Body of pancreas (tissue), 4 donors: ENCODE data around the gene TFCP2L1. TPM values are rescaled to one million over a fixed set of nuclear protein-coding genes. Genes with fewer than 3 reads are reported as not detected.

Experiments
- ATAC-seq: fragments of 150-250 bp; one replicate; pipeline ENCODE4 v1.9.1; 2016
- DNase-seq, 4 donors: peaks; one replicate each; pipeline ENCODE4 v3.0.0-alpha.2; 2019
- H3K27ac ChIP-seq, 4 donors: fragments of 200-600 bp; sonication (generic); 1 replicate in 3 of 4; 2 replicates in 1 of 4; pipeline versions ENCODE4 v1.5.1 to v1.6.1; 2016 to 2019; ENCODE audit warnings: mild to moderate bottlenecking in 1 of 4, mixed read lengths in 1 of 4, moderate library complexity in 1 of 4
- H3K27me3 ChIP-seq, 2 donors: fragments of 200-600 bp; sonication (generic); one replicate each; pipeline ENCODE4 v1.6.0; 2016; ENCODE audit warnings: mild to moderate bottlenecking in 1 of 2
- H3K36me3 ChIP-seq, 2 donors: fragments of 200-600 bp; sonication (generic); replicated peaks in 1 of 2; 2 replicates each; pipeline ENCODE4 v1.5.1; 2016; ENCODE audit warnings: low read depth in 2 of 2; ENCODE audit not compliant: insufficient read depth in 1 of 2
- H3K4me1 ChIP-seq: fragments of 200-600 bp; sonication (generic); one replicate; pipeline ENCODE4 v1.6.0; 2016
- H3K4me3 ChIP-seq, 2 donors: fragments of 200-600 bp; sonication (generic); 1 replicate in 1 of 2; 2 replicates in 1 of 2; pipeline ENCODE4 v1.5.1; 2016 to 2019
- H3K9me3 ChIP-seq, 3 donors: fragments of 200-600 bp; sonication (generic); 1 replicate in 2 of 3; 2 replicates in 1 of 3; pipeline ENCODE4 v1.5.1; 2016
- POLR2A ChIP-seq, 3 donors: fragments of 450-650 bp; IDR thresholded peaks; one replicate each; pipeline ENCODE4 v1.6.1; 2016; ENCODE audit warnings: antibody characterized with exemption in 3 of 3, mild to moderate bottlenecking in 2 of 3
- WGBS, 2 donors: methylation state at CpG; one replicate each; pipeline ENCODE4 v1.1.5; 2017; 5-methylcytosine and 5-hydroxymethylcytosine counted together
- intact Hi-C: fragments of 100-400 bp; cut with DNase I; formaldehyde crosslinking; loops from one replicate; pipeline ENCODE4 v1.15.1; 2023
- total RNA-seq, 2 donors: library from RNA; depleted of rRNA; stranded (reverse); fragments of >200 nt; gene quantifications; one replicate each; pipeline ENCODE4 v1.1.0, GENCODE V29; 2016
- TF ChIP-seq, protein P1 (sequence below), 7 experiments: fragments of 450-650 bp in 4 of 7; fragments of 200-600 bp in 3 of 7; sonication (generic) in 3 of 7; IDR thresholded peaks; one replicate each; pipeline ENCODE4 v1.5.1; 2016 to 2019; ENCODE audit warnings: antibody characterized with exemption in 7 of 7

Gene TFCP2L1
- total RNA-seq, 2 donors from 2014 or later: 4.6 to 8.3 TPM

DNA sequence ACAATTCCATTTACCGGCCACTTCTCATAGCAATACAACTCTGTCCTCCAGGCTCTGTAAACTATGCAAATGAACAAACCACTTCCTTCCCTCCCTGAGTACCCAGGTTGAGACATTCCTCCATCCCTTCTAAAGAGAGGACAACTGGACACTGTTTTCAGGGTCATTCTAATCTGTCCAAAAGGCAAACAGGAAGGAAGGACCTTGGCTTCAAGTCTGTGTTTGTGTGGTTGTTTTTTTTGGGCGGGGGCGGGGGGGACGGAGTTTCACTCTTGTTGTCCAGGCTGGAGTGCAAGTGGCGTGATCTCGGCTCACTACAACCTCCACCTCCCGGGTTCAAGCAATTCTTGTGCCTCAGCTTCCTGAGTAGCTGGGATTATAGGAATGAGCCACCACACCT is 3.3 kb downstream of the TFCP2L1 start:
- Histone ChIP-seq H3K4me3 (no peak overlapping the region), H3K36me3 (no peaks in the 10 kb centered on the region), H3K4me1 (peaks cover 46% of the 10 kb centered on the region), H3K27me3 (no peaks in the 10 kb centered on the region), H3K9me3 (no peaks in the 10 kb centered on the region), H3K27ac (no peak overlapping the region)
- no peak for TF ChIP-seq POLR2A (IDR thresholded peaks at IDR 0.05)
- TF ChIP-seq, protein P1, sequence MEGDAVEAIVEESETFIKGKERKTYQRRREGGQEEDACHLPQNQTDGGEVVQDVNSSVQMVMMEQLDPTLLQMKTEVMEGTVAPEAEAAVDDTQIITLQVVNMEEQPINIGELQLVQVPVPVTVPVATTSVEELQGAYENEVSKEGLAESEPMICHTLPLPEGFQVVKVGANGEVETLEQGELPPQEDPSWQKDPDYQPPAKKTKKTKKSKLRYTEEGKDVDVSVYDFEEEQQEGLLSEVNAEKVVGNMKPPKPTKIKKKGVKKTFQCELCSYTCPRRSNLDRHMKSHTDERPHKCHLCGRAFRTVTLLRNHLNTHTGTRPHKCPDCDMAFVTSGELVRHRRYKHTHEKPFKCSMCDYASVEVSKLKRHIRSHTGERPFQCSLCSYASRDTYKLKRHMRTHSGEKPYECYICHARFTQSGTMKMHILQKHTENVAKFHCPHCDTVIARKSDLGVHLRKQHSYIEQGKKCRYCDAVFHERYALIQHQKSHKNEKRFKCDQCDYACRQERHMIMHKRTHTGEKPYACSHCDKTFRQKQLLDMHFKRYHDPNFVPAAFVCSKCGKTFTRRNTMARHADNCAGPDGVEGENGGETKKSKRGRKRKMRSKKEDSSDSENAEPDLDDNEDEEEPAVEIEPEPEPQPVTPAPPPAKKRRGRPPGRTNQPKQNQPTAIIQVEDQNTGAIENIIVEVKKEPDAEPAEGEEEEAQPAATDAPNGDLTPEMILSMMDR (IDR thresholded peaks at IDR 0.05): no peak
- intact Hi-C loops: no loop called here
- 86 to 90% methylated on average over 5 to 7 of the region's 7 CpGs for WGBS, 2 donors
- DNase-seq: no peak
- ATAC-seq: no peak

DNA sequence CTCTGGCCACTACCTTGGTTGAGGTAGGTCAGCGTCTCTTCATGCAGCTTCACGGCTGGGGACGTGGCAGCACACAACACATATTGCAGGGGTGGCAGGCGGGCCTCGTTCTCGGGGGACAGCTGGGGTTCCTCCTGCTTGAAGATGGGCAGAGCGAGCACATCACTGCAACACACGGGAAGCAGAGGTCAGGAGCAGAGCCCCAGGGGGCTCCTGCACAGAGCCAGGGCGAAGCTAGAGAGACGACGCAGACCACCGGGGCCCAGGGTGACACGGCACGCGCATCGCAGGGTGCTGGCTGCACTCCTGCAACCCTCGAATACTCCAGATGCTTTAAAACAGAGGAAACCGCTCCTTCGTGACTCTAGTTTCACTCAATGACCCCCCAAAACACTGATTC is 3.9 kb downstream of the TFCP2L1 start:
- no peaks in the 10 kb centered on the region for H3K27me3 ChIP-seq
- intact Hi-C loops: no loop called here
- no peak for ATAC-seq
- H3K36me3 ChIP-seq: no peaks in the 10 kb centered on the region
- WGBS, 2 donors: 91 to 92% methylated on average over 19 of the region's 19 CpGs
- no peaks in the 10 kb centered on the region for H3K9me3 ChIP-seq
- H3K4me3 ChIP-seq: no peak overlapping the region
- TF ChIP-seq POLR2A (IDR thresholded peaks at IDR 0.05): no peak
- TF ChIP-seq, protein P1 (IDR thresholded peaks at IDR 0.05): no peak
- DNase-seq: no peak
- H3K27ac ChIP-seq: no peak overlapping the region
- H3K4me1 ChIP-seq: peaks cover 46% of the 10 kb centered on the region

DNA sequence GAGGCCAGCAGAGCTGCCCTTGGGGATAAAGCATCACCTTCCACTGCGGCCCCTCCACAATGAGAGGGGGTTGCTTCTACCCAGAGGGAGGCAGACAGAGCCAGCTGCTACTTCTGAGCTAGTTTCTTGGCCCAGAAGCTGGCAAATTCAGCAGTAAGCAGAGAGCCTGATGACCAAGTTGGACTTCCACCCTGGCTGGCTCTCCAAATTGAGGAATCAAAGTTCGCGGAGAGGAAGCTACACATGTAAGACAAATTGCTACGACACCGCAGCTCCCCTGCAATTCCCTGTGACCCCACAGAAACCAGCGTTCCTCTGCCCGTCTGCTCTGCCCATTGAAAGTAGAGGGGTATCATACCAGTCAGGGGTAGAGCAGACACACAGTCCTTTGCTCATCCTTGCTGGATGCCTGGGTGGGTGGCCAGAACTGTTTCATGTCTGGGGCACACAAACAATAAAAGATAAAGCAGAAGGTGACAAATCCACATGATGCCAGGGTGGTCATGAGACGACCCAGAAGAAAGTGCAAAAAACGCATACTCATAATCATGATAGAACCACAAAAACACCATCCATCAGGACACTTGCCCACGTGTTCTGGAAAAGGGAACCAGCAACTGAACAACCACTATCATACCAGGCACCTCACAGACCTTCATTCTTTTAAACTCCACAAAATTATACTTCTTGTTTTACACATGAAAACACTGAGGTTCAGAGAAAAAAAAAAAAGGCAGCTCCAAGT is 5.4 kb downstream of the TFCP2L1 start:
- no peak overlapping the region for H3K27ac ChIP-seq
- intact Hi-C loops: no loop called here
- H3K27me3 ChIP-seq: no peaks in the 10 kb centered on the region
- ATAC-seq: no peak
- TF ChIP-seq, protein P1 (IDR thresholded peaks at IDR 0.05): no peak
- no peak for TF ChIP-seq POLR2A (IDR thresholded peaks at IDR 0.05)
- H3K4me1 ChIP-seq: peaks cover 35% of the 10 kb centered on the region
- H3K9me3 ChIP-seq: no peaks in the 10 kb centered on the region
- H3K4me3 ChIP-seq: no peak overlapping the region
- no peak for DNase-seq
- H3K36me3 ChIP-seq: no peaks in the 10 kb centered on the region
- WGBS, 2 donors: 88 to 91% methylated on average over 6 to 10 of the region's 10 CpGs

DNA sequence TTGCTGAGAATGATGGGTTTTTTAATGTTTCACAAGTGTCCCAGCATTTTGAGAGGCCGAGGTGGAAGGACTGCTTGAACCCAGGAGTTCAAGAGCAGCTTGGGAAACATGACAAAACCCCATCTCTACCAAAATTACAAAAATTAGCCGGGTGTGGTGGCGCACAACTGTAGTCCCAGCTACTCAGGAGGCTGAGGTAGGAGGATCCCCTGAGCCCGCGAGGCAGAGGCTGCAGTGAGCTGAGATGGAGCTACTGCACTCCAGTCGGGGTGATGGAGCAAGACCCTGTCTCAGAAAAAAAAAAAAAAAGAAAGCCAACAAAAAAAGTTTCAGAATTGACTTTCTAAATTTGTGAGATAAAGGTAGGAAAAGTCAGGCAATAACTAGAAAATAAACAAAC is 8.7 kb downstream of the TFCP2L1 start:
- intact Hi-C loops: no loop called here
- Histone ChIP-seq H3K4me3 (no peak overlapping the region), H3K36me3 (no peaks in the 10 kb centered on the region), H3K27ac (no peak overlapping the region), H3K27me3 (no peaks in the 10 kb centered on the region), H3K4me1 (peaks cover 15% of the 10 kb centered on the region), H3K9me3 (no peaks in the 10 kb centered on the region)
- DNase-seq (no peak), ATAC-seq (no peak)
- 91 to 97% methylated on average over 6 of the region's 6 CpGs for WGBS, 2 donors
- TF ChIP-seq POLR2A (IDR thresholded peaks at IDR 0.05): no peak
- TF ChIP-seq, protein P1 (IDR thresholded peaks at IDR 0.05): no peak

DNA sequence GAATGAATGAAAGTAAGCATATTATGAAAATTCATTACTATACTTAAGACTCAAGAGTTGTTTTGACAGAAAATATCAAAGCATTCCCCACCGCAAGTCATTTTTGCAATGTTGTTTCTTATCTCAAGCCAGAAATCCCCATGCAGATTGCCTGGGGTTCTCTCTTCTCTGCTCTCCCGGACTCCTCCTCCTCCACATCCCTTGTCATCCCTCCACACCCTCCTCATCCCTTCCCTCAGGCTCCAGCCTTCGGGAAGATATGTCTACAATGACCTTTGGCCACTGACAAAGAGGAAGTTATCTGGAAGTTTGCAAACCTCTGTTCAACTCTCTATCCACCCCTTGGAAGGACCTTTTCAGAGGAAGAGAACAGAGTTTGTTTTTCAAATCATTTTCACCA is 11.9 kb downstream of the TFCP2L1 start:
- no peak for ATAC-seq
- no peak for DNase-seq
- intact Hi-C loops: no loop called here
- TF ChIP-seq, protein P1 (IDR thresholded peaks at IDR 0.05): no peak
- no peak for TF ChIP-seq POLR2A (IDR thresholded peaks at IDR 0.05)
- Histone ChIP-seq H3K4me3 (no peak overlapping the region), H3K9me3 (no peaks in the 10 kb centered on the region), H3K27me3 (no peaks in the 10 kb centered on the region), H3K4me1 (peaks cover 20% of the 10 kb centered on the region), H3K36me3 (no peaks in the 10 kb centered on the region), H3K27ac (no peak overlapping the region)
- 59 to 80% methylated on average over 3 of the region's 3 CpGs for WGBS, 2 donors
